Peyer's patch (tissue), 4 donors: Measurements from ENCODE around the gene DCBLD2.

Experiments
- CTCF ChIP-seq, 6 experiments: fragments of 450-650 bp in 4 of 6; fragments of 200-600 bp in 2 of 6; sonication (generic) in 1 of 6; IDR thresholded peaks; one replicate each; pipeline ENCODE4 v1.5.1; 2017 to 2019; ENCODE audit warnings: antibody characterized with exemption in 6 of 6, mild to moderate bottlenecking in 3 of 6, moderate library complexity in 1 of 6
- POLR2A ChIP-seq, 2 donors: fragments of 450-650 bp; IDR thresholded peaks; one replicate each; pipeline ENCODE4 v1.5.1; 2017; ENCODE audit warnings: antibody characterized with exemption in 2 of 2, mild to moderate bottlenecking in 2 of 2, moderate library complexity in 2 of 2

GRCh38 chr3:98918586-98918985 lies 17.1 kb upstream of the DCBLD2 start:
- TF ChIP-seq CTCF (IDR thresholded peaks at IDR 0.05): no peak
- no peak for TF ChIP-seq POLR2A (IDR thresholded peaks at IDR 0.05)
